ENCODE measurements around the gene TMEM217. TPM values are rescaled to one million over a fixed set of nuclear protein-coding genes. Genes with fewer than 3 reads are reported as not detected.
A peak's percentile ranks its signal among the peaks of the same experiment; 100 is the strongest.

The TMEM217 gene
- total and polyA plus RNA-seq, 12 donors, result 1.5 to 26.7 (median 5.6) TPM; not detected in 1

GRCh38 chr6:37209461-37210205, 48.3 kb downstream of the TMEM217 start:
- intact Hi-C loops (cut with DNase I), result loop anchor here (2.0 to 10.0 kb wide), 3 partner anchors 185 to 442 kb away; no protein-coding TSS in a partner anchor
- no peak overlapping the region for H3K4me3 ChIP-seq
- no peak overlapping the region for H3K27ac ChIP-seq
- H3K27me3 ChIP-seq, result no peaks in the 10 kb centered on the region
- WGBS, 4 donors, result 69 to 81% (median 75%) methylated on average over 12 of the region's 12 CpGs
- peaks cover 0 to 8% of the 10 kb centered on the region in 2 donors for H3K4me1 ChIP-seq (replicated peaks in 1 of 2)
- no peak for TF ChIP-seq CTCF (IDR thresholded peaks at IDR 0.05)
- TF ChIP-seq POLR2A (IDR thresholded peaks at IDR 0.05), result no peak
- no peaks in the 10 kb centered on the region for H3K36me3 ChIP-seq (replicated peaks in 1 of 2)
- no peaks in the 10 kb centered on the region for H3K9me3 ChIP-seq (replicated peaks in 1 of 3)
- peak in 1 of 7 donors; percentile 49 for DNase-seq

GRCh38 chr6:37208793-37209192, 49.2 kb downstream of the TMEM217 start:
- Histone ChIP-seq H3K36me3 (replicated peaks in 1 of 2) (no peaks in the 10 kb centered on the region), H3K4me1 (replicated peaks in 1 of 2) (peaks cover 0 to 8% of the 10 kb centered on the region in 2 donors), H3K27me3 (no peaks in the 10 kb centered on the region), H3K9me3 (replicated peaks in 1 of 3) (no peaks in the 10 kb centered on the region), H3K27ac (no peak overlapping the region), H3K4me3 (no peak overlapping the region)
- WGBS, 4 donors, result 81 to 90% (median 82%) methylated on average over 7 of the region's 7 CpGs
- intact Hi-C loops (cut with DNase I), result loop anchor here (2.0 to 10.0 kb wide), 2 partner anchors 184 to 188 kb away; no protein-coding TSS in a partner anchor
- peak in 1 of 7 donors; percentile 28 for DNase-seq
- TF ChIP-seq CTCF (IDR thresholded peaks at IDR 0.05) (no peak), POLR2A (IDR thresholded peaks at IDR 0.05) (no peak)

GRCh38 chr6:37207903-37208456, 50.0 kb downstream of the TMEM217 start:
- TF ChIP-seq CTCF (IDR thresholded peaks at IDR 0.05) (peak; percentile 60 to 92 (median 77)), POLR2A (IDR thresholded peaks at IDR 0.05) (no peak)
- Histone ChIP-seq H3K36me3 (replicated peaks in 1 of 2) (no peaks in the 10 kb centered on the region), H3K4me3 (no peak overlapping the region), H3K27ac (no peak overlapping the region), H3K9me3 (replicated peaks in 1 of 3) (no peaks in the 10 kb centered on the region), H3K4me1 (replicated peaks in 1 of 2) (peaks cover 0 to 9% of the 10 kb centered on the region in 2 donors), H3K27me3 (no peaks in the 10 kb centered on the region)
- intact Hi-C loops (cut with DNase I), result loop anchor here (2.0 to 10.0 kb wide), 3 partner anchors 35 to 187 kb away; no protein-coding TSS in a partner anchor
- 50 to 71% (median 57%) methylated on average over 7 of the region's 7 CpGs for WGBS, 4 donors
- peak; percentile 75 to 96 (median 87) for DNase-seq

GRCh38 chr6:37206622-37207021, 51.3 kb downstream of the TMEM217 start:
- Histone ChIP-seq H3K4me1 (replicated peaks in 1 of 2) (peaks cover 0 to 14% of the 10 kb centered on the region in 2 donors), H3K27ac (no peak overlapping the region), H3K27me3 (no peaks in the 10 kb centered on the region), H3K36me3 (replicated peaks in 1 of 2) (no peaks in the 10 kb centered on the region), H3K9me3 (replicated peaks in 1 of 3) (no peaks in the 10 kb centered on the region), H3K4me3 (no peak overlapping the region)
- intact Hi-C loops (cut with DNase I), result loop anchor here (2.0 to 10.0 kb wide), 2 partner anchors 34 to 182 kb away; no protein-coding TSS in a partner anchor
- DNase-seq, result peak in 1 of 7 donors; percentile 31
- 86 to 94% (median 89%) methylated on average over 9 of the region's 9 CpGs for WGBS, 4 donors
- TF ChIP-seq CTCF (IDR thresholded peaks at IDR 0.05) (no peak), POLR2A (IDR thresholded peaks at IDR 0.05) (no peak)
